Fibroblast of upper back skin (primary cell): ENCODE data around the gene YPEL5.

ENCODE experiments used
- DNase-seq: peaks from one replicate; pipeline ENCODE4 v3.0.0-alpha.2; 2013

Gene YPEL5

GRCh38 chr2:30172627-30173026 is 25.8 kb downstream of the YPEL5 start:
- DNase-seq = no peak

GRCh38 chr2:30177440-30177839 is 30.6 kb downstream of the YPEL5 start:
- no peak for DNase-seq

- DNase-seq = no peak
These were observed 31.1 kb downstream of the YPEL5 start for GRCh38 chr2:30177956-30178355.

GRCh38 chr2:30178618-30179434 is 32.0 kb downstream of the YPEL5 start:
- peak; percentile 21 for DNase-seq

- DNase-seq = no peak
These were observed 32.7 kb downstream of the YPEL5 start for GRCh38 chr2:30179536-30179935.

GRCh38 chr2:30180226-30180625 is 33.4 kb downstream of the YPEL5 start:
- no peak for DNase-seq

GRCh38 chr2:30181176-30181575 is 34.4 kb downstream of the YPEL5 start:
- no peak for DNase-seq

GRCh38 chr2:30184035-30184434 is 37.2 kb downstream of the YPEL5 start:
- DNase-seq = no peak

- no peak for DNase-seq
These were observed 38.4 kb downstream of the YPEL5 start for GRCh38 chr2:30185178-30185577.

GRCh38 chr2:30188292-30188691 is 41.5 kb downstream of the YPEL5 start:
- DNase-seq = no peak

- no peak for DNase-seq
These were observed 43.8 kb downstream of the YPEL5 start for GRCh38 chr2:30190637-30191036.

- no peak for DNase-seq
These were observed 44.3 kb downstream of the YPEL5 start for GRCh38 chr2:30191107-30191506.

GRCh38 chr2:30191819-30192271 is 45.0 kb downstream of the YPEL5 start:
- no peak for DNase-seq

- DNase-seq = no peak
These were observed 45.5 kb downstream of the YPEL5 start for GRCh38 chr2:30192314-30192713.

- peak; percentile 25 for DNase-seq
These were observed 46.4 kb downstream of the YPEL5 start for GRCh38 chr2:30193104-30193681.

GRCh38 chr2:30194421-30194820 is 47.6 kb downstream of the YPEL5 start:
- no peak for DNase-seq

GRCh38 chr2:30195016-30195415 is 48.2 kb downstream of the YPEL5 start:
- no peak for DNase-seq

- no peak for DNase-seq
These were observed 50.9 kb downstream of the YPEL5 start for GRCh38 chr2:30197570-30198192.

- no peak for DNase-seq
These were observed 55.2 kb downstream of the YPEL5 start for GRCh38 chr2:30201990-30202389.

GRCh38 chr2:30203156-30203555 is 56.3 kb downstream of the YPEL5 start:
- DNase-seq = no peak

GRCh38 chr2:30204281-30204680 is 57.5 kb downstream of the YPEL5 start:
- DNase-seq = no peak

GRCh38 chr2:30205456-30205855 is 58.6 kb downstream of the YPEL5 start:
- no peak for DNase-seq

- DNase-seq = no peak
These were observed 59.9 kb downstream of the YPEL5 start for GRCh38 chr2:30206461-30207430.
